ENCODE data around the gene ARHGAP8.

ARHGAP8 gene

DNA sequence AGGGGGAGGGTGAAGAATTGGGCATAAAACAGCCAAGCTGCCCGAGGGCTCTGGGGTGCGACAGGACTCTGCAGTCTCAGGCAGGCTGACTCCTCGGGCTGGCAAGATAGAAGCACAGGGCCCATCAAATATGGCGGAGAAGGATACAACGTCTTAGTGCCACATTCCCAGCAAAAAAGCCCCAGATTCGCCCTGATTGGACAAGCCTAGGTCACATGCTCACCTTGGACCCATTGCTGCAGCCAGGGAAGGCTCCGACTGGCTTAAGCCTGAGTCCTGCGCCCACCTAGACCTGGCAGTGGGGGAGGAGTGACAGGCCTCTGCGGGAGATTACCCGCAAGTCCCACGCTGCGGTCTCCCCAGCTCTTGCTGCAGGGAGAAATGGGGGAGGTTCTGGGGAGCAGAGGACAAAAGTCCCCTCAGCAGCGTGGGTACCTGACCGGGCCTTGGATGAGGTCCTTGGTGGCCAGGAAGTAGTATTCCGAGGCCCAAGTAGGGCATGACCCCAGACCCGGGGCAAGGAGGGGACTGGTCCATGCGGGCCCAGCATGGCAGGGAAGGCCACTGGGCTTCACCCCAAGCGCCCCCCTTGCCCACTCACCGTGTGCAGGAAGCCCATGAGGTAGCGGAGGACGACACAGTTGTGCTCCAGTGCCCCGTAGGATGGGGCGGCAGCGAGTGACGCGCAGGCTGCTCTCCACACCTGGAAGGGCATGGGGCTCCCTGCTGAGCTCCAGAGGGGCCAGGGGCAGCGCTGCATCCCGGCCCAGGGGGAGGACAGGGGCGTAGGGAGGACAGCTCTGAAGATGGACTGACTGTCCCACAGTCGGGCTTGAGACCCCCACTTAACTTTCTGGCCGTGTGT, 113.0 kb downstream of the ARHGAP8 start:
- DNase-seq (ENCODE audit: low read depth) = no peak
- H3K4me3 ChIP-seq (ENCODE audit: control insufficient read depth, low read depth, low read length) = no peak overlapping the region
- TF ChIP-seq, protein P1, sequence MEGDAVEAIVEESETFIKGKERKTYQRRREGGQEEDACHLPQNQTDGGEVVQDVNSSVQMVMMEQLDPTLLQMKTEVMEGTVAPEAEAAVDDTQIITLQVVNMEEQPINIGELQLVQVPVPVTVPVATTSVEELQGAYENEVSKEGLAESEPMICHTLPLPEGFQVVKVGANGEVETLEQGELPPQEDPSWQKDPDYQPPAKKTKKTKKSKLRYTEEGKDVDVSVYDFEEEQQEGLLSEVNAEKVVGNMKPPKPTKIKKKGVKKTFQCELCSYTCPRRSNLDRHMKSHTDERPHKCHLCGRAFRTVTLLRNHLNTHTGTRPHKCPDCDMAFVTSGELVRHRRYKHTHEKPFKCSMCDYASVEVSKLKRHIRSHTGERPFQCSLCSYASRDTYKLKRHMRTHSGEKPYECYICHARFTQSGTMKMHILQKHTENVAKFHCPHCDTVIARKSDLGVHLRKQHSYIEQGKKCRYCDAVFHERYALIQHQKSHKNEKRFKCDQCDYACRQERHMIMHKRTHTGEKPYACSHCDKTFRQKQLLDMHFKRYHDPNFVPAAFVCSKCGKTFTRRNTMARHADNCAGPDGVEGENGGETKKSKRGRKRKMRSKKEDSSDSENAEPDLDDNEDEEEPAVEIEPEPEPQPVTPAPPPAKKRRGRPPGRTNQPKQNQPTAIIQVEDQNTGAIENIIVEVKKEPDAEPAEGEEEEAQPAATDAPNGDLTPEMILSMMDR (IDR thresholded peaks at IDR 0.05; ENCODE audit: control insufficient read depth, insufficient read depth, low read depth, low read length, missing control alignments) = no peak

DNA sequence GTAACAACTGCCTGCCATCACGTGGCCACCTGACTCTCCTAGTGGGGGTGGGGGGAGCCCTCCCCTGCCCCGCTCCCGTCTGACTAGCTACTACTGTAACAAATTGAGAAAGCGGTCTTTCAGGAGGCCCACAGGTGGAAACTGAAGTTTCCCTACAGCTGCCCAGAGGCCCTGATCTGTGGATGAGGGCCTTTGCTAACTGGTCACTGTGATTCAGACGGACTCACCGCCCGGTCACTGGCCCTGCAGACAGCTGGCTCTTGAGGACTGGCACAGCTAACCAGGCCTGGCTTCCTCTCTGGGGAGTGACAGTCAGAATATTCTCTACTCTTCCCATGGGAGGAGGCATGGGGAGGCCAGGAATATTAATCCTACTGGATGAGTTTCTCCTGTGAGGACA, 116.8 kb downstream of the ARHGAP8 start:
- no peak for DNase-seq (ENCODE audit: low read depth)
- H3K4me3 ChIP-seq (ENCODE audit: control insufficient read depth, low read depth, low read length) = no peak overlapping the region
- TF ChIP-seq, protein P1 (IDR thresholded peaks at IDR 0.05; ENCODE audit: control insufficient read depth, insufficient read depth, low read depth, low read length, missing control alignments) = no peak

DNA sequence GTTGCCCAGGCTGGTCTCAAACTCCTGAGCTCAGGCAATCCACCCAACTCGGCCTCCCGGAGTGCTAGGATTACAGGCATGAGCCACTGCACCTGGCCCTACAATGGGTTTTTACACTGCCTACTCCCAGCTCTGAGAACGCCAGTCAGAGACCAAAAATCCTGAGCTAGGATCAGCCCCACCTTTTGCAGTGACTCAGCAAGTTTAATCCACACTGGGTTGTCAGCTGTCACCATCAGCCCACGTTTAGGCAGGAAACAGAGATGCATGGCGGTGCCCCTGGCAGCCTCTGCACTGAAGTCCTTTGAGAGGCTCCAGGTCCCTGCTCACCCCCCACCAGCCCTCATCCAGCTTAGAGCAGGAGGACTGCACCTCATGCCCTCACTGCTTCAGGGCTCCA, 117.6 kb downstream of the ARHGAP8 start:
- H3K4me3 ChIP-seq (ENCODE audit: control insufficient read depth, low read depth, low read length) = no peak overlapping the region
- DNase-seq (ENCODE audit: low read depth) = no peak
- TF ChIP-seq, protein P1 (IDR thresholded peaks at IDR 0.05; ENCODE audit: control insufficient read depth, insufficient read depth, low read depth, low read length, missing control alignments) = no peak

DNA sequence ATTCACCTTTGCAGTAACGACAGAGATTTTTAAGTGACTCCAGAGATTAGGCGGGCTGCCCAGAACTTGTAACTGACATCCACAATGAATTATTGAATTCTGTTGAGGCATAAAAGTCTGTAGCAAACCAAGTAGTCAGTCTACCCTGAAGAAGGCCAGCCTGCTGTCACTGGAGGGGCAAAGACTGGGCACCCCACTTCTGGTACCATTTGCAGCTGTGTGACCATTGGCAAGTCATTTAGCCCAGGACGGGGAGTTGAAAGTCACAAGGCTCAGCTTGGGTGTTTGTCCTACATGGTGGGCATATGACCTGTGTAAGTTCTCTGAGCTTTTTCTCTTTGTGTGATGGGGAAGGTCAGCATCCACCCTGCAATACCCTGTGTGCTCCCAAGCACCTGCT, 119.4 kb downstream of the ARHGAP8 start:
- no peak overlapping the region for H3K4me3 ChIP-seq (ENCODE audit: control insufficient read depth, low read depth, low read length)
- no peak for DNase-seq (ENCODE audit: low read depth)
- TF ChIP-seq, protein P1 (IDR thresholded peaks at IDR 0.05; ENCODE audit: control insufficient read depth, insufficient read depth, low read depth, low read length, missing control alignments) = no peak

DNA sequence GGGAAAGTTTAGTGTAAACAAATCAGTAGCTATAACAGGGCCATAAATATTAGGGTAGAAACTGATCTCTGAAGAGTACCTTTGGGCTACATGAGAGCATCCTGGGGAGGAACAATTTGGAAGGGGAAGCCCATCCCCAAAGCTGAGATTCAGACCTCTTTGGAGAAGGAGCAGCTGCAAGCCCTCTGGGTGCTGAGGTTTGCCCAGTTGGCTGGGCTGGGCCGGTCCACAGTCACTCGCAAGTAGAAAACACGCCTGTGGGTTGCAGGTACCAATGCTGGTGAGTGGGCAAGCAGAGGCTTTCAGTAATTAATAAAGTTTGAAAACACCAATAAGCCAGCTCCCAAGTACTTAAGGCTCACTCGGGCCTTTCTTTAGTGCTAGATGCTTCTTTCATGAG, 124.5 kb downstream of the ARHGAP8 start:
- DNase-seq (ENCODE audit: low read depth) = no peak
- no peak overlapping the region for H3K4me3 ChIP-seq (ENCODE audit: control insufficient read depth, low read depth, low read length)
- TF ChIP-seq, protein P1 (IDR thresholded peaks at IDR 0.05; ENCODE audit: control insufficient read depth, insufficient read depth, low read depth, low read length, missing control alignments) = no peak

DNA sequence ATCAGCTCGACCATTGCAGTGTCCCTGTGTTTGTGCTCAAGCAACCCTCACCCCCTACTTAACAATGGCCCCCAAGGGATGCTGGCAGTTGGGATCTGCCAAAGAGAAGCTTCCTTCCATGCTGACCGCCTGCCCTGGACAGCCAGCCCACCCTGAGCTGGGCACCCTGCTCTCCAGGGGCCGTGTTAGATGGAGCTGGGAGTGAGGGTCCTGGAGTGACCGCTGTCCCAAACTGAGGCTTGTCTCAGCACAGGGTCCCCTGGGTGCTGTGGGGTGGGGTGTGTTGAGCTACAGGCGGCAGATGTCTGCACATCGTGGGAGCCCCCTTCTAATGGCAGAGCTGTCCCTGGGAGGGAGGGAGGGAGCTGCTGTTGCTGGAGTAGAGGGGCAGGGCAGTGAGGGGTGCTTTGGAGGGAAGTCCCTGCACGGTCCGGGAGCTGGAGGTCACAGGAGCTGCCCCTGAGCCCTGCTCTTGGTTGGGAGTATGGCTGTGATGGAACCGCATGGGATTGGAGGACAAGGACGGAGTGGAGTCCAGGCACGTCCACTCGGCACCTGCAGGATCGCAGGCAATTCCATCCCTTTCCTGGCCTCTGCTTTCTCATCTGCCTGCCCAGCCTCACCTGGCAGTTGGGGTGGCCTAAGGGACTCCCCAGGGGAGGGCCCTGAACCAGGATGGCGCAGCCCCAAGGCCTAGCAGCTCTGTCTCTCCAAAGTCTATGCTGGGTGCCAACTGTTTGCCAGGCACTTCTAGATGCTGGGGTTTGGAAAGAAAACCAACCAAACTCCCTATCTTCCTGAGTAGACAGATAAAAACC, 126.3 kb downstream of the ARHGAP8 start:
- TF ChIP-seq, protein P1 (IDR thresholded peaks at IDR 0.05; ENCODE audit: control insufficient read depth, insufficient read depth, low read depth, low read length, missing control alignments) = no peak
- DNase-seq (ENCODE audit: low read depth) = no peak
- no peak overlapping the region for H3K4me3 ChIP-seq (ENCODE audit: control insufficient read depth, low read depth, low read length)

All from AG09309 (cell line).